GM21447 (cell line): ENCODE measurements around the gene L1CAM.

Experiments
- ATAC-seq: cut with Tn5 transposase; IDR thresholded peaks from one replicate; pipeline ENCODE4 v1.9.1; 2021; ENCODE audit not compliant: unreplicated experiment

Gene L1CAM

GRCh38 chrX:153924149-153924861, 38.3 kb upstream of the L1CAM start:
- no peak for ATAC-seq

DNA sequence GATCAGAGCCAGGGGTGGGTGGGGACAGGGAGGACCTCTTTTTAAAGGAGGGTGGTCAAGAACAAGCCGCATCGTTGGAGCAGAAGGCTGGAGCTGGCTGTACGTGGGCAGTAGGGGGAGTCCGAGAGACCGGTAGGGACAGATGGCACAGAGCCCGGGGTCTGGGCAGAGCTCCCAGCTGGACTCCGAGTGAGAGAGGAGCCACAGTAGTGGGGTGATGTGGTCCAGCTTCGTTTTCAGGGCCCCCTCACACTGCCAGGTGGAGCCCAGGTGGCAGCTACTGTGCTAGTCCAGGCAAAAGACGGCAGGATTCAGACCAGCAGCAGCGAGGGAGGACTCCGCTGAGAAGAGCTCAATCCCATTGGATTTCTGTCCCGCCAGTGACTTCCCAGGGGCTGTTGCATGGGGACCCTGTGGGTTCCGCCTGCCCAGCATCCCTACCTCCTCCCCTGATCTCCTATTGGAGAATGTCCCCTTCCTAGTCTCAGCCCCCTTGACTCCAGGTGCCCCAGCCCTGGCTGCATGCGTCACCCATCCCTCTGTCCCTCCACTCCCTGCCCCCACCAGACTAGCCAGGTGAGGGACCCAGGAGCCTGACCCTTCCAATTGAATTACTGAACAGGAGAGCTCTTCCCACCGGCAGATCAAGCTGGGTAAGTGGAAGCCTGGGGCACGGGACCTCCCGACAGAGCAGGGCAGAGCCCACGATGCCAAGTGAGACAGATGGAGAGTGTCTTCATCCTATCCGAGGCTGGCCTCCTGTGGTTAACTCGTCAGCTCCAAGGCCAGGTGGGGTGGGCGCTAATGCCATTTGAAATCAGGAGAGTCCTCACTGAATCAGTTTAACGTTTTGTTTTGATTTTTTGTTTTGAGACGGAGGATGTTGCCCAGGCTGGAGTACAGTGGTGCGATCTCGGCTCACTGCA, 37.2 kb upstream of the L1CAM start:
- ATAC-seq: no peak

GRCh38 chrX:153921511-153922446, 35.8 kb upstream of the L1CAM start:
- ATAC-seq: no peak

DNA sequence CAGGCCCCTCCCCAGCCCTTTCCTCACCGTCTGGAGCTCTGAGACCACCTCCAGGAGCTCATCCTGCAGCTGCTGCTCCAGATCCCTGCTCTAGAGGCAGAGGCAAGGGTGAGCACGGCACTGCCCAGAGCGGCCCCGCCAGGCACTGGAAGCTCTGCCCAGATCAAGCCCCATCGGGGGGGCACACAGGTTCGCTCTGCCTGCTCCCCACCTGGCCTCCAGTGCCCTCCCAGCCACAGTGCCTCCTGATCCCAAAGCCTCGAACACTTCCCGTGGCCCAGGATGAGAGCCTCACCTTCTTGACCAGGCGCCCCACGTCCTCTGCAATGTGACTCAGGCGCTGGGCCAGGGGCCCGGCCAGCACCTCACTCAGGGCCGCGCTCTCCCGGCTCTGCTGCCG, 35.1 kb upstream of the L1CAM start:
- no peak for ATAC-seq

DNA sequence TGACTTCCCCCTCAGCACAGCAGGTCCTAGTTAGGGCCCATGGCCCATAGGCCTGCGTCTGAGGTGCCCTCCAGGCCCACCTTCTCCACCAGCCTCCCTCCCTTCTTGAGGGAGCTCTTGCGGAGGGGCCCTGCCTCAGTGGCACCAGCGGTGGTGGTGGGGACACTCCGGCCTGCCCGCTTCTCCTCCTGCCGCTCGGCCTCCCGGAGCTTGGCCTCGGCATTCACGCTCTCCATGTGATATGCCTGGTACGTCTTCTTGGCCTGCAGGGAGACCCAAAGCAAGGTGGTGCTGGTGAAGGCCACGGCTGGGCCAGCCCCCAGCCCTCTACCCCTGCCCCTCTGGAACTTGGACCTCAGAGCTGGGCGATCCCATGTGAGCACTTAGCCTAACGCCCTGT, 34.6 kb upstream of the L1CAM start:
- no peak for ATAC-seq

- no peak for ATAC-seq
These were observed 33.3 kb upstream of the L1CAM start for GRCh38 chrX:153919281-153919680.

DNA sequence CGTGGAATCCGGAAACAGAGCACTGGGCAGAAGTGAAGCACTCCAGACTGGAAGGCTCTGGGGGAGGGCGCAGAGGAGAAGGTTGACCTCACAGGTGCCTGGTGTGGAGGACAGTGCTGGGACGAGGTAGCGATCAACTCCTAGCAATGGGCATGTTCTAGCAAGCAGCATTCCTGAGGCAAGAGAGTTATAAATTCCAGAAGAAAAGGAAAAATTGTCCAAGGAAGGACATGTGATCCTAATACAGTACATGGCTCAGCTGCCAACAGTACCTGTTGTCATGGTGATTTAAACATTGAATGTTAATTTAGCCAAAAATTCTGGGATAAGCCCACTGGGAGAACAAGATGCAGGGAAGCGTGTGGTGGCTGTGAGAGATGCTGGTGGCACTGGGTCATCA, 31.9 kb upstream of the L1CAM start:
- no peak for ATAC-seq

DNA sequence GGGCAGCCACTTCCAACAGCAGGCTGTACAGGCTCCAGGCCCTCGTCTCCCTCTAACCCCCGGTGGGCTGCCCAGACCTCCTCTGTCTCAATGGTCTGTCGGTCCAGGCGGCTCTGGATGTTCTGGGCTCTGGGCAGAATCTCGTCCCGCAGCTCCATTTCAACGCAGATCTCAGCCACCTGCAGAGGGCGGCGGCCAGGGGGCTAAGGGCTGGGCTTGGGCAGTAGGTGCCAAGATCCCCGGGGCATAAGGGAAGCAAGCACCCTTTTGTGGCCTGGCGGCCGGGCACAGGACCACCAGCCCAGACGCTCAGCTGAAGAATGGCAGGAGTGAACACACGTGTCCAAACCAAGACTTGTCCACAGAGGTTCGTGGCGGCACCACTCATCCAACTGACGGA, 27.7 kb upstream of the L1CAM start:
- ATAC-seq: no peak

DNA sequence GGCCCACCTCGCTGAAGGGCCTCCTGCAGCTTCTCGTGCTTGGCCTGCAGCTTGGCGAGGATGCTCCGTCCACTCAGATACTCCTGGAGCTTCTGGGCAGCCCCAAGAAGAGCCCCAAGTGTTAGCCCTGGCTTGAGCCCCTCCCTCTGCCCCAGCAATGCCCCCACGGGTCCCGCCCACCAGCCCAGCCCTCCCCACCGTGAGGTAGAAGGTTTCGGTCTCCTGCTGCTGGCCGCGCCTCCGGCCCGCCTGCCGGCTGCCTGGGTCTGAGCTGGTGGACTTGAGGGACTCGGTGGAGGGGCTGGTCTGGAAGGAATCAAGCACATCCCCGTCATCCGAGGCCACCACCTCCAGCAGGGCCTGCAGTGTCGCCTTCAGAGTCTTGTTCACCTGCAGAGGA, 27.2 kb upstream of the L1CAM start:
- ATAC-seq: no peak

GRCh38 chrX:153911798-153912197, 25.8 kb upstream of the L1CAM start:
- ATAC-seq: no peak

DNA sequence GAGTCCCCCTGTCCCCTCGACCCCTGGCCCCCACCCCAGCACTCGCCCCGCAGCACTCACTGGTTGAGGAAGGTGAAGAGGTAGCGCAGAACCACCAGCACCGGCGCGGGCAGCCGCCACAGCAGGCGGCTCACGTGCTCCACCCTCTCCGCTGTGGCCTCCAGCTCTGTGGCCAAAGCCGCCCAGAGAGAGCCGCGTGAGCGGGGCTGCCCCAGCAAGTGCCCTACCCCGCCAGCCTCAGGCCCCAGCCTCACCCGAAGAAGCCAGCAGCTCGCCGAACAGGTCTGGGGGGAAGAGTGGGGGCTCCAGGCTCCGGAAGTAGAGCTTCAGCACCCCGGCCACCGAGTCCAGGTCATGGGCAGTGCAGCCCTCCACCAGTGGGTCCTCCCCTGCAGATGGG, 24.5 kb upstream of the L1CAM start:
- ATAC-seq: no peak

DNA sequence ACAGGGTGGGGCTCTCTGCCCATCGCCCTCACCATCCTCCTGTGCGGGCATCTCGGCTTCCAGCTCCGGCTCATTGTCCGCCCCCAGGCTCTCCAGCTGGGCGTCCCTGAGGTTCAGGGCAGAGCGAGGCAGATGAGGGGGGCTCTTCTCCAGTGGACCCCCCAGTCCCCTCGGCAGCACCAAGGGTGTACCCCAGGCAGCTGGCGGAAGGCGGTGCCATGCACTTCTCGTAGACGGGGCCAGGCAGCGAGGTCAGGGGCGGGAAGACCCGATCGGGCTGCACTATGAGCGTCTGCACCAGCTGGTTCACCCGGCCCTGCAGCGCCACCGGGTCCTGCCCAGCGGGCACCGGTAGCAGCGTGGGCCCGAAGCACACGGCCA, 24.0 kb upstream of the L1CAM start:
- ATAC-seq: no peak

GRCh38 chrX:153909024-153909979, 23.3 kb upstream of the L1CAM start:
- ATAC-seq: no peak

DNA sequence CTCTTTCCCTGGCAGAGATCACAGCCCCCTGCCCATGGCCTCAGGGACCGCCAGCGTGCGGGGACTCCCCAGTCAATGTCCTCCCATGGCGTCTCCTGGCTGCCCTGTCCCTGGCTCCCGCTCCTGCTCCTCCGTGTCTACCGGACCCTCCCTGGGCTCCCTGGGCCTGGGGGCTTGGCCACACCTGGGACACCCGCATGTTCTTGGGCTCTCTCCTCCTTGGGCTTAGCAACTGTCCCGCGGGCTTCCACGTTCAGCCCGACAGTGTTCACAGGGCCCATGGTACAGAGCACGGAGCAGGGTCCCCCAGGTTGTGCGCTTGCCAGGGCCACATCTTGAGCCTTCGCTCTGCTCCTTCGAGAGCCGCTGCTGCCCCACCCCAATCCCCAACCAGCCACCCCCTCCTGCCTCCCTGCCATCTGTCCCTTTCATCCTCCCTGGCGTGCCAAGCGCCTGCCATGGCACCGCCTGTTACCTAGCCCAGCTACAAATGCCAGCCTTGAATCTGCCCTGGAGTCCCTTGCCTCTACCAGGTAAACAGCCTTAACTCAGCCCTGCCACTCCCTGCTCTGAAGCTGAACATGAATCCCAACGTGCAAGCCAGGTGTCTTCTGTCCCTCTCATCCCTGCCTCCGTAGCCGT, 22.4 kb upstream of the L1CAM start:
- ATAC-seq: no peak

DNA sequence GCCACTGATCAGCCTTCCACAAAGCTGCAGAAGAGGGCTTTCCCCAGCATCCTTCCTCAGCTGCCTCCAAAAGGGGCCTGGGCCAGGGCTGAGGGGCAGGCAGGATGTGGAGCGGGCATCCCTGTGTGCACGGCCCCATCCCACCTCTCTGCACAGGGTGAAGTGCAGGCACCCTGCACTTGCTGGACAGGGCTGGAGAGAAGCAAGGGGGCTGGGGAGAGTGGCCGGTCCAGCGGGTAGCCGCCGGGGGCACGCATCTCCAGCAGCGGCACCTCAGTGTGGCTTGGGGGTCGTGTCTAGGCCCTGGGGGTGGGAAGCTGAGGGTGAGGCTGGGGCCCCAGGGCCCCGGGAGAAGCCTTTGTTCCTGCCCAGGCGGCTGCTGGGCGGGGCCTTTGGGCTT, 21.5 kb upstream of the L1CAM start:
- no peak for ATAC-seq

DNA sequence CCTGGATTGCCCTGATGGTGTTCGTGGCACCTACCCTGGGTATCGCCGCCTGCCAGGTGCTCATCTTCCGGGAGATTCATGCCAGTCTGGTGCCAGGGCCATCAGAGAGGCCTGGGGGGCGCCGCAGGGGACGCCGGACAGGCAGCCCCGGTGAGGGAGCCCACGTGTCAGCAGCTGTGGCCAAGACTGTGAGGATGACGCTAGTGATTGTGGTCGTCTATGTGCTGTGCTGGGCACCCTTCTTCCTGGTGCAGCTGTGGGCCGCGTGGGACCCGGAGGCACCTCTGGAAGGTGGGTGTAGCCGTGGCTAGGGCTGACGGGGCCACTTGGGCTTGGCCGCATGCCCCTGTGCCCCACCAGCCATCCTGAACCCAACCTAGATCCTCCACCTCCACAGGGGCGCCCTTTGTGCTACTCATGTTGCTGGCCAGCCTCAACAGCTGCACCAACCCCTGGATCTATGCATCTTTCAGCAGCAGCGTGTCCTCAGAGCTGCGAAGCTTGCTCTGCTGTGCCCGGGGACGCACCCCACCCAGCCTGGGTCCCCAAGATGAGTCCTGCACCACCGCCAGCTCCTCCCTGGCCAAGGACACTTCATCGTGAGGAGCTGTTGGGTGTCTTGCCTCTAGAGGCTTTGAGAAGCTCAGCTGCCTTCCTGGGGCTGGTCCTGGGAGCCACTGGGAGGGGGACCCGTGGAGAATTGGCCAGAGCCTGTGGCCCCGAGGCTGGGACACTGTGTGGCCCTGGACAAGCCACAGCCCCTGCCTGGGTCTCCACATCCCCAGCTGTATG, 20.3 kb upstream of the L1CAM start:
- no peak for ATAC-seq

DNA sequence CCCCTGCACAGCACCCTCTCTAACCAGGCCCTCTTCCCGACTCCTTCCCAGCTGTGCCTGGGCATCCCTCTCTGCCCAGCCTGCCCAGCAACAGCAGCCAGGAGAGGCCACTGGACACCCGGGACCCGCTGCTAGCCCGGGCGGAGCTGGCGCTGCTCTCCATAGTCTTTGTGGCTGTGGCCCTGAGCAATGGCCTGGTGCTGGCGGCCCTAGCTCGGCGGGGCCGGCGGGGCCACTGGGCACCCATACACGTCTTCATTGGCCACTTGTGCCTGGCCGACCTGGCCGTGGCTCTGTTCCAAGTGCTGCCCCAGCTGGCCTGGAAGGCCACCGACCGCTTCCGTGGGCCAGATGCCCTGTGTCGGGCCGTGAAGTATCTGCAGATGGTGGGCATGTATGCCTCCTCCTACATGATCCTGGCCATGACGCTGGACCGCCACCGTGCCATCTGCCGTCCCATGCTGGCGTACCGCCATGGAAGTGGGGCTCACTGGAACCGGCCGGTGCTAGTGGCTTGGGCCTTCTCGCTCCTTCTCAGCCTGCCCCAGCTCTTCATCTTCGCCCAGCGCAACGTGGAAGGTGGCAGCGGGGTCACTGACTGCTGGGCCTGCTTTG, 19.6 kb upstream of the L1CAM start:
- ATAC-seq: no peak
